Spinal cord (tissue), 10 donors: Measurements from ENCODE around the gene CREBBP. TPM values are rescaled to one million over a fixed set of nuclear protein-coding genes. Genes with fewer than 3 reads are reported as not detected.

Experiments used
- DNase-seq, 6 donors: peaks; one replicate each; pipeline versions ENCODE4 v3.0.0 to v3.0.0-alpha.2; 2013 to 2015; ENCODE audit warnings: low spot score in 6 of 6, low read depth in 4 of 6
- H3K27ac ChIP-seq: one replicate; pipeline ENCODE4 v1.5.1; 2013; ENCODE audit warnings: low read depth, low read length, control low read depth
- H3K27me3 ChIP-seq: one replicate; pipeline ENCODE4 v1.6.1; 2013; ENCODE audit warnings: low read length; ENCODE audit not compliant: control insufficient read depth, insufficient read depth
- H3K36me3 ChIP-seq: one replicate; pipeline ENCODE4 v1.6.1; 2013; ENCODE audit warnings: low read length; ENCODE audit not compliant: control insufficient read depth, insufficient read depth
- H3K4me1 ChIP-seq: one replicate; pipeline ENCODE4 v1.6.1; 2013; ENCODE audit warnings: low read length; ENCODE audit not compliant: control insufficient read depth, insufficient read depth
- H3K4me3 ChIP-seq: one replicate; pipeline ENCODE4 v1.5.1; 2013; ENCODE audit warnings: low read depth, low read length, control low read depth
- H3K9me3 ChIP-seq: one replicate; pipeline ENCODE4 v1.6.1; 2013; ENCODE audit warnings: low read length; ENCODE audit not compliant: control insufficient read depth, insufficient read depth
- WGBS: methylation state at CpG from one replicate; pipeline ENCODE4 v1.1.5; 2013; ENCODE audit warnings: missing lambda C conversion rate; ENCODE audit not compliant: insufficient coverage; 5-methylcytosine and 5-hydroxymethylcytosine counted together
- polyA plus RNA-seq, 2 donors: library from polyadenylated mRNA; unstranded; fragments of 120-200 nt; gene quantifications; one replicate each; pipeline ENCODE4 v1.2.1, GENCODE V29; 2013; ENCODE audit not compliant: insufficient read length in 2 of 2
- total RNA-seq, 2 donors: library from RNA; depleted of rRNA in 1 of 2; stranded (reverse); fragments of 120-200 nt in 1 of 2; fragments of >200 nt in 1 of 2; gene quantifications; one replicate each; pipeline versions ENCODE4 v1.2.3 to v1.2.4, GENCODE V29; 2013 to 2014
- donor health status: healthy.

CREBBP gene
- total and polyA plus RNA-seq, 4 donors = 41.5 to 64.3 (median 61.4) TPM

GRCh38 chr16:3776316-3776715 is 104.2 kb downstream of the CREBBP start:
- peaks cover 48% of the 10 kb centered on the region for H3K36me3 ChIP-seq
- H3K27me3 ChIP-seq = no peaks in the 10 kb centered on the region
- no peaks in the 10 kb centered on the region for H3K9me3 ChIP-seq
- 85% methylated on average over 4 of the region's 4 CpGs for WGBS
- H3K4me1 ChIP-seq = peaks cover 20% of the 10 kb centered on the region
- no peak overlapping the region for H3K27ac ChIP-seq
- DNase-seq = peak in 1 of 6 donors; percentile 7
- H3K4me3 ChIP-seq = no peak overlapping the region

- no peak overlapping the region for H3K27ac ChIP-seq
- DNase-seq = no peak
- 44% methylated on average over 3 of the region's 6 CpGs for WGBS
- peaks cover 55% of the 10 kb centered on the region for H3K36me3 ChIP-seq
- H3K27me3 ChIP-seq = no peaks in the 10 kb centered on the region
- H3K9me3 ChIP-seq = no peaks in the 10 kb centered on the region
- H3K4me3 ChIP-seq = no peak overlapping the region
- peaks cover 17% of the 10 kb centered on the region for H3K4me1 ChIP-seq
Observed at GRCh38 chr16:3774819-3775218, 105.7 kb downstream of the CREBBP start.

GRCh38 chr16:3774156-3774767 is 106.3 kb downstream of the CREBBP start:
- H3K27me3 ChIP-seq = no peaks in the 10 kb centered on the region
- no peak overlapping the region for H3K4me3 ChIP-seq
- DNase-seq = peak in 2 of 6 donors; percentile 26 to 41
- 60% methylated on average over 4 of the region's 6 CpGs for WGBS
- H3K9me3 ChIP-seq = no peaks in the 10 kb centered on the region
- no peak overlapping the region for H3K27ac ChIP-seq
- peaks cover 17% of the 10 kb centered on the region for H3K4me1 ChIP-seq
- peaks cover 52% of the 10 kb centered on the region for H3K36me3 ChIP-seq

- H3K9me3 ChIP-seq = no peaks in the 10 kb centered on the region
- DNase-seq = no peak
- no peaks in the 10 kb centered on the region for H3K27me3 ChIP-seq
- H3K27ac ChIP-seq = no peak overlapping the region
- peaks cover 52% of the 10 kb centered on the region for H3K36me3 ChIP-seq
- H3K4me1 ChIP-seq = peaks cover 17% of the 10 kb centered on the region
- 91% methylated on average over 14 of the region's 14 CpGs for WGBS
- no peak overlapping the region for H3K4me3 ChIP-seq
Observed at GRCh38 chr16:3773663-3774062, 106.8 kb downstream of the CREBBP start.

GRCh38 chr16:3771513-3771912 is 109.0 kb downstream of the CREBBP start:
- H3K27ac ChIP-seq = no peak overlapping the region
- DNase-seq = no peak
- H3K27me3 ChIP-seq = no peaks in the 10 kb centered on the region
- no peaks in the 10 kb centered on the region for H3K9me3 ChIP-seq
- H3K36me3 ChIP-seq = peaks cover 58% of the 10 kb centered on the region
- H3K4me3 ChIP-seq = no peak overlapping the region
- WGBS = no CpG with 5 or more reads among the region's 5 CpGs
- peaks cover 17% of the 10 kb centered on the region for H3K4me1 ChIP-seq

GRCh38 chr16:3770530-3770929 is 110.0 kb downstream of the CREBBP start:
- DNase-seq = no peak
- H3K27ac ChIP-seq = no peak overlapping the region
- H3K9me3 ChIP-seq = no peaks in the 10 kb centered on the region
- no peak overlapping the region for H3K4me3 ChIP-seq
- H3K36me3 ChIP-seq = peaks cover 59% of the 10 kb centered on the region
- H3K27me3 ChIP-seq = no peaks in the 10 kb centered on the region
- peaks cover 17% of the 10 kb centered on the region for H3K4me1 ChIP-seq
- WGBS = 86% methylated on average over 13 of the region's 13 CpGs

GRCh38 chr16:3769942-3770341 is 110.6 kb downstream of the CREBBP start:
- H3K4me1 ChIP-seq = peaks cover 16% of the 10 kb centered on the region
- H3K9me3 ChIP-seq = no peaks in the 10 kb centered on the region
- H3K4me3 ChIP-seq = no peak overlapping the region
- H3K27me3 ChIP-seq = no peaks in the 10 kb centered on the region
- 99% methylated on average over 13 of the region's 13 CpGs for WGBS
- peaks cover 63% of the 10 kb centered on the region for H3K36me3 ChIP-seq
- no peak for DNase-seq
- H3K27ac ChIP-seq = no peak overlapping the region

GRCh38 chr16:3769013-3769412 is 111.5 kb downstream of the CREBBP start:
- DNase-seq = no peak
- no peaks in the 10 kb centered on the region for H3K27me3 ChIP-seq
- H3K4me1 ChIP-seq = peaks cover 9% of the 10 kb centered on the region
- H3K27ac ChIP-seq = no peak overlapping the region
- H3K4me3 ChIP-seq = no peak overlapping the region
- H3K36me3 ChIP-seq = peaks cover 69% of the 10 kb centered on the region
- H3K9me3 ChIP-seq = no peaks in the 10 kb centered on the region
- WGBS = 96% methylated on average over 11 of the region's 12 CpGs

GRCh38 chr16:3767333-3767986 is 113.1 kb downstream of the CREBBP start:
- Histone ChIP-seq H3K27ac (no peak overlapping the region), H3K27me3 (no peaks in the 10 kb centered on the region), H3K36me3 (peaks cover 70% of the 10 kb centered on the region), H3K4me3 (no peak overlapping the region), H3K9me3 (no peaks in the 10 kb centered on the region), H3K4me1 (no peaks in the 10 kb centered on the region)
- DNase-seq = no peak
- WGBS = 100% methylated on average over 4 of the region's 9 CpGs

GRCh38 chr16:3766177-3766576 is 114.3 kb downstream of the CREBBP start:
- Histone ChIP-seq H3K4me3 (no peak overlapping the region), H3K27ac (no peak overlapping the region), H3K27me3 (no peaks in the 10 kb centered on the region), H3K4me1 (no peaks in the 10 kb centered on the region), H3K9me3 (no peaks in the 10 kb centered on the region), H3K36me3 (peaks cover 79% of the 10 kb centered on the region)
- WGBS = no CpG with 5 or more reads among the region's 3 CpGs
- DNase-seq = no peak
